Measurements from ENCODE around the gene GRIN2D.

GRIN2D gene

DNA sequence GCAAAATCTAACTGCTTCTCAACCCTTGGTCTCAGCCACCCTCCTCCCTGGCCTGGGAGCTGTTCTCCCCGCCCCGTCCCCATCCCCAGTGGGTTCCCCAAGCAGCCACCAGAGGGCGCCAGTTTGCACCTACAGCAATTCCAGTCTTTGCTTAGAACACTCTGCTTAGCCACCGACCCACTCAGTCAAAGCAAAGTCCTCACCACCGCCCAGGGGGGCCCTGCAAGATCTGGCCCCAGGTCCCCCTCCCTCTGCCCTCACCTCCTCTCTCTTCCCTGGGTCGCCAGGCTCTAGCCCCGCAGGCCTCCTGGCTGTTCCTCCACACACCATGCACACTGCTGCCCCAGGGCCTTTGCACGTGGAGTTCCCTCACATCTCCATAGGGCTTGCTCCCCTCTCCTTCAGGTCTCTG, 42.1 kb upstream of the GRIN2D start:
- peak; percentile 81 for DNase-seq (ENCODE audit: extremely low spot score)
- TF ChIP-seq, protein P1, sequence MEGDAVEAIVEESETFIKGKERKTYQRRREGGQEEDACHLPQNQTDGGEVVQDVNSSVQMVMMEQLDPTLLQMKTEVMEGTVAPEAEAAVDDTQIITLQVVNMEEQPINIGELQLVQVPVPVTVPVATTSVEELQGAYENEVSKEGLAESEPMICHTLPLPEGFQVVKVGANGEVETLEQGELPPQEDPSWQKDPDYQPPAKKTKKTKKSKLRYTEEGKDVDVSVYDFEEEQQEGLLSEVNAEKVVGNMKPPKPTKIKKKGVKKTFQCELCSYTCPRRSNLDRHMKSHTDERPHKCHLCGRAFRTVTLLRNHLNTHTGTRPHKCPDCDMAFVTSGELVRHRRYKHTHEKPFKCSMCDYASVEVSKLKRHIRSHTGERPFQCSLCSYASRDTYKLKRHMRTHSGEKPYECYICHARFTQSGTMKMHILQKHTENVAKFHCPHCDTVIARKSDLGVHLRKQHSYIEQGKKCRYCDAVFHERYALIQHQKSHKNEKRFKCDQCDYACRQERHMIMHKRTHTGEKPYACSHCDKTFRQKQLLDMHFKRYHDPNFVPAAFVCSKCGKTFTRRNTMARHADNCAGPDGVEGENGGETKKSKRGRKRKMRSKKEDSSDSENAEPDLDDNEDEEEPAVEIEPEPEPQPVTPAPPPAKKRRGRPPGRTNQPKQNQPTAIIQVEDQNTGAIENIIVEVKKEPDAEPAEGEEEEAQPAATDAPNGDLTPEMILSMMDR (IDR thresholded peaks at IDR 0.05; ENCODE audit: control extremely low read depth, extremely low read depth, low read depth, missing control alignments), result peak; percentile 68
- ChIA-PET POLR2A (no interaction called here), CTCF (interaction anchor here (0.8 to 1.9 kb wide), 13 partner anchors 10 to 388 kb away, joined by 3 to 8 read pairs (median 4); partner anchors contain the start of genes SYNGR4 and TMEM143)

DNA sequence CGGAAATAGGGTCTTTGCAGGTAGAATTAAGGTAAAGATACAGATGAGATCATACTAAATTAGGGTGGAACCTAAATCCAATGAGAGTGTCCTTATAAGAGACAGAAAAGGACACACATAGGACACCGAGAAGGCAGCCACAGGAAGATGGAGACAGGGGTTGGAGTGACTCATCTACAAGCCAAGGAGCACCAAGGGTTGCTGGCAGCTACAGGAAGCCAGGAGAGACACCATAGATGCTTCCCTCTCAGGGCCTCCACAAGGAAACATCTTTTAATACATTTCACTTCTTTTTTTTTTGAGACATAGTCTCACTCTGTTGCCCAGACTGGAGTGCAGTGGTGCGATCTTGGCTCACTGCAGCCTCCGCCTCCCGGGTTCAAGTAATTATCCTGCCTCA, 39.8 kb upstream of the GRIN2D start:
- ChIA-PET CTCF (interaction anchor here (1.6 to 2.2 kb wide), 2 partner anchors 10 to 19 kb away, joined by 5 to 6 read pairs; partner anchors contain the start of genes SYNGR4 and TMEM143), POLR2A (no interaction called here)
- no peak for DNase-seq (ENCODE audit: extremely low spot score)
- TF ChIP-seq, protein P1 (IDR thresholded peaks at IDR 0.05; ENCODE audit: control extremely low read depth, extremely low read depth, low read depth, missing control alignments), result no peak

DNA sequence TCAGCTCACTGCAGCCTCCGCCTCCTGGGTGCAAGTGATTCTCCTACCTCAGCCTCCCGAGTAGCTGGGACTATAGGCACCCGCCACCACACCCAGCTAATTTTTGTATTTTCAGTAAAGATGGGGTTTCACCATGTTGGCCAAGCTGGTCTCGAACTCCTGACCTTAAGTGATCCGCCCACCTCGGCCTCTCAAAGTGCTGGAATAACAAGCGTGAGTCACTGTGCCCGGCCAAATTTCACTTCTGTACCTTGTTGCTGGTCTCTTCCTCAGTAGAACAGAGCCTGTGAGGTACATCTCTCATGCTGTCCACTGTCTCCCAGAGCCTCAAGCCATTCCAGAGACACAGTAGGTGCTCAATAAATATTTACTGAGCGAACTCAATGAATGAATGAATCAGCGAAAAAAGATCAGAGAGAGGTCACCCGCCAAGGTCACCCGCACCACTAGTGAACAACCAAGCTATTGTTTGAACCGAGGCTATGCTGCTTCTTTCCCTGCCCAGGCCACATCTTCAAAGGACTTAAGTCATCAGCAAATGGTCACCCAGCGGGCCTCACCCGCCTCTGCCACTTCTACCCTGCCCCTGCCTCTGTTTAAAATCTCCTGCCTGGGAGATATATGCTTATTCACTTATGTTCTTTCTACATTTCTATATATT, 39.0 kb upstream of the GRIN2D start:
- CTCF ChIA-PET, result interaction anchor here (0.6 to 1.8 kb wide), 4 partner anchors 8 to 230 kb away, joined by 3 to 5 read pairs (median 4); no protein-coding TSS in a partner anchor
- POLR2A ChIA-PET, result interaction anchor here (0.6 kb wide), 1 partner anchor 226 kb away, joined by 4 read pairs; no protein-coding TSS in a partner anchor
- TF ChIP-seq, protein P1 (IDR thresholded peaks at IDR 0.05; ENCODE audit: control extremely low read depth, extremely low read depth, low read depth, missing control alignments), result no peak
- DNase-seq (ENCODE audit: extremely low spot score), result no peak

DNA sequence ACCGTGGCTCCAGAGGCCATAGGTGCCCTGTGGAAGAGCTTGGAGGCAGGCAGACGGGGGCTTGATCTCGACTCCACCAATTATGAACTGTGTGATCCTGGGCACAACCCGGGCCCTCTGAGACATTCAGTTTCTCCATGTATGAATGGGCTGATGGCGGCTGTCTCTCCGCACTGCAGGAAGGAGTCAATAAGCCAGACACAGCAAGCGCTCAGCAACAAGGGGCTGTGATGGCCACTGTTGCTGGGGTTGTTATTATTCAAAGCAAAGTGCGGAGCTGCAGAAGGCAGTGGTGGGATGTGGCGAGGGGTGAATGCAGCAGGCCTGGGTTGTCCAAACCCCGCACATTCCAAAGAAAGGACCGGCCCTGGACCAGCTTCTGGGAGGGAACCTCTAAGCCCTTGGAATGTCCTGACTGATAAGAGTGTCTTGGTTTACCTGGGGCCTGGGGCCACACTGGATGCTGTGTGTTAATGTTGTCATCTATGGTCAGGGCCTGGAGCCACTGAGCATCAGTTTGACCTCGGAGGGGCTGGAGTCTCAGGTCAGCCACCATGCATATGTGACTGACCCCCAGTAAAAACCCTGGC, 38.0 kb upstream of the GRIN2D start:
- TF ChIP-seq, protein P1 (IDR thresholded peaks at IDR 0.05; ENCODE audit: control extremely low read depth, extremely low read depth, low read depth, missing control alignments), result no peak
- POLR2A ChIA-PET, result no interaction called here
- no peak for DNase-seq (ENCODE audit: extremely low spot score)
- CTCF ChIA-PET, result interaction anchor here (0.9 to 1.8 kb wide), 3 partner anchors 9 to 229 kb away, joined by 3 to 4 read pairs (median 3); no protein-coding TSS in a partner anchor

DNA sequence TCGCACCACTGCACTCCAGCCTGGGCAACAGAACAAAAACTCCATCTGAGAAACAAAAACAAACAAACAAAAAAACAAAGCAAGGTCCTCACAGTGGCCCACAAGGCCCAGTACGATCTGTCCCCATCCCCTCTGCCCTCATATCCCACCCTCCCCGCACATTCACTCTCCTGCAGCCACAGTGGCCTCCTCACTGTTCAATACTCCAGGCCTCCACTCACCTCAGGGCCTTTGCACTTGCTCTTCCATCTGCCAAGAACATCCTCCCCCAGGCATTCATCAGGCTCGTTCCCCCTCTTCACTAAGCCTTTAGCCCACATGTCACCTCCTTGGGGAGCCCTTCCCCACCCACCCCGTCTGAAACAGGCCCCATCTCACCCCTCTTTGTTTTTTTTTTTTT, 34.3 kb upstream of the GRIN2D start:
- DNase-seq (ENCODE audit: extremely low spot score), result no peak
- TF ChIP-seq, protein P1 (IDR thresholded peaks at IDR 0.05; ENCODE audit: control extremely low read depth, extremely low read depth, low read depth, missing control alignments), result no peak
- POLR2A ChIA-PET, result no interaction called here
- CTCF ChIA-PET, result interaction anchor here (1.3 to 2.0 kb wide), 2 partner anchors 14 to 26 kb away, joined by 3 to 11 read pairs; no protein-coding TSS in a partner anchor

DNA sequence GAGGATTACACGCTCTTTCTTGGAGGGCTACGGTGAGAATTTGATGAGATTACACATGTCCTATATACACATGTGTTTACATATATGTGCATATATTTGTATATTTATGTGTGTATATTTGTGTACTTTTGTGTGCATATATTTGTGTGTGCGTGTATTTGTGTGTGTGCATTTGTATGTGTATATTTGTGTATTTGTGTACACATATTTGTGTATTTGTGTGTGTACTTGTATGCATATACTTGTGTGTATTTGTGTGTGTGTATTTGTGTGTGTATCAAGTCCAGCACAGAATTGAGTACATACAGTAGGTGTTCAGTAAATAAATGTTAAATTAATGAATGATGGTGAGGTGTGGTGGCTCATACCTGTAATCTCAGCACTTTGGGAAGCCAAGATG, 31.6 kb upstream of the GRIN2D start:
- TF ChIP-seq, protein P1 (IDR thresholded peaks at IDR 0.05; ENCODE audit: control extremely low read depth, extremely low read depth, low read depth, missing control alignments), result no peak
- no peak for DNase-seq (ENCODE audit: extremely low spot score)
- POLR2A ChIA-PET, result no interaction called here
- CTCF ChIA-PET, result interaction anchor here (1.4 kb wide), 1 partner anchor 42 kb away, joined by 4 read pairs; no protein-coding TSS in a partner anchor
